ENCODE data around the gene DCTN2.

The DCTN2 gene

DNA sequence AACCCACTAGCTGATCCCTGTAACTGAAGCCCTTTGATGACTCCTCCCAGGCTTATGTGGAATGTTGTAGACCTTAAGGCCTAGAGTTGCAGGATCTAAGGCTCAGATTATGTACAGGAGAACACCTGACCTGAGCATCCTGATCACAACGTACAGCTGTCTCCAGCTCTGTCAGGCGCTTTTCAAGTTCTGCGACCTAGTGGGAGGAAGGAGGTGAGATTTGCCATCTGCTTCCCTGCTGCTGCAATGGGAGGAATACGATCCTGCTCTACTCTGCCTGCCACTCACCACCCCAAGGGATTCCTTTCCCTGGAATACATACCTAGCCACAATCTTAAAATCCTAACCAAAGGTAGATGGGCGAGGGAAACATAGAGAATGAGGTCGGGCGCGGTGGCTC, 13.9 kb downstream of the DCTN2 start:
- H3K36me3 ChIP-seq (ENCODE audit: control insufficient read depth in 1 of 2, insufficient read depth in 2 of 2, low read length in 2 of 2), result peaks cover 69 to 76% of the 10 kb centered on the region in 2 donors
- no peak overlapping the region for H3K27ac ChIP-seq (ENCODE audit: low read length)
- no peaks in the 10 kb centered on the region for H3K4me1 ChIP-seq (ENCODE audit: control insufficient read depth in 1 of 2, insufficient read depth in 2 of 2, low read length in 2 of 2)

DNA sequence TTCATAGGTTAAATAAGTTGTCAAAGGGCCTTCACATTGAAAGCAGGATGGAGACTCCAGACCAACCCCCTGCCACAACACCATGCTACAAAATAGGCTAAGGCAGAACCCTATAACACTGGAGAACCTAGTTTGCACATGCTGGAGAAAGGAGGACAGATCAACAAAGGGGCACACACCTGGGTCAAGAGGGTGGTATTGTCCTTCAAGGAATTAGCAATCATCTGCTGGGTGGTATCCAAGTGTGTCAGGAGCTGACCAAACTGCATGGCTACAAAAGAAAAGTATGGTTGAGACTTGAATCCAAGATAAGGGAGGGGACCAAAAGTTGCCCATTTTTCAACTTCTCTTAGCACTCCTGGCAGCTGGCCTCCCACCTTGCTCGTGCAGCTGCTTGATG, 15.2 kb downstream of the DCTN2 start:
- no peak overlapping the region for H3K4me3 ChIP-seq (ENCODE audit: low read depth in 1 of 2, low read length in 2 of 2)
- H3K27ac ChIP-seq (ENCODE audit: low read length), result no peak overlapping the region
- H3K4me1 ChIP-seq (ENCODE audit: control insufficient read depth in 1 of 2, insufficient read depth in 2 of 2, low read length in 2 of 2), result no peaks in the 10 kb centered on the region
- no peaks in the 10 kb centered on the region for H3K9me3 ChIP-seq (ENCODE audit: control insufficient read depth in 1 of 2, low read length in 2 of 2)
- peaks cover 75 to 85% of the 10 kb centered on the region in 2 donors for H3K36me3 ChIP-seq (ENCODE audit: control insufficient read depth in 1 of 2, insufficient read depth in 2 of 2, low read length in 2 of 2)
- no peaks in the 10 kb centered on the region for H3K27me3 ChIP-seq (ENCODE audit: low read depth, low read length)

More for the DNA sequence above, 13.9 kb downstream of the DCTN2 start:
- no peaks in the 10 kb centered on the region for H3K9me3 ChIP-seq (ENCODE audit: control insufficient read depth in 1 of 2, low read length in 2 of 2)
- no peaks in the 10 kb centered on the region for H3K27me3 ChIP-seq (ENCODE audit: low read depth, low read length)
- H3K4me3 ChIP-seq (ENCODE audit: low read depth in 1 of 2, low read length in 2 of 2), result no peak overlapping the region

DNA sequence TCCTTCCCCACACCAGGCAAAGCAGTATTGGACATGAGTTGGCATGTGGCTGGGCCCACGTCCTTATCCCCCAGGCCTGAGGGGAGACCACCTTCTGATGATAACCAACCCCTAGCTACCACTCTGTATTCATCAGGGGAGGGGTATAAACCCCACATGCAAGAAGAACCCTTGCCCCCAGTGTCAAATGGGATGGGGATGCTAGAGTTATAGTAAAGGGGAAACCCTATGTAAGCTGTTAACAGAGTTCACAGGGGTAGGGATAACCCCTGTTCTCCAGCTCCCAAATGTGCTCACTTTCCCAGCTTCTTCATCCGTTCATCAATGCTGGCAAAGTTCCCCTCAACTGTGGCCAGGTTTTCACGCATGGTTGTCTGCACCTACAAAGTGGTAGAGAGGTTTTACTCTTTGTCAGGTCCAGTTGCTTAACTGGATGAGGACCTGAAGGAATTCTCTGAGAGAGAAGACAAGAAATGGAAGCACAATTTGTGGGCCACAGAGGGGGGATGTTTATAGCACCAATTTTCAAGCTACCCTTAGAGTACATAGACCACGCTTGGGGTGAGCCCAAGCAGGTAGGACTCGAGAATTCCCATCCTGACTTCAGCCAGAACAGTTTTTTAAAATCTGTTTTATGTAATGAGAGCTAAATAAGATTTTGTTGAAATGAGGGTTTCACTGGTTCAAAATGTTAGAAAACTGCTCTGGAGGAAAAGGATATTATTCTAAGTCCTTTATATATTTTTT, 16.4 kb downstream of the DCTN2 start:
- Histone ChIP-seq H3K27ac (ENCODE audit: low read length) (no peak overlapping the region), H3K36me3 (ENCODE audit: control insufficient read depth in 1 of 2, insufficient read depth in 2 of 2, low read length in 2 of 2) (peaks cover 78 to 96% of the 10 kb centered on the region in 2 donors), H3K4me1 (ENCODE audit: control insufficient read depth in 1 of 2, insufficient read depth in 2 of 2, low read length in 2 of 2) (peaks cover 0 to 6% of the 10 kb centered on the region in 2 donors), H3K27me3 (ENCODE audit: low read depth, low read length) (no peaks in the 10 kb centered on the region), H3K4me3 (ENCODE audit: low read depth in 1 of 2, low read length in 2 of 2) (no peak overlapping the region), H3K9me3 (ENCODE audit: control insufficient read depth in 1 of 2, low read length in 2 of 2) (no peaks in the 10 kb centered on the region)

DNA sequence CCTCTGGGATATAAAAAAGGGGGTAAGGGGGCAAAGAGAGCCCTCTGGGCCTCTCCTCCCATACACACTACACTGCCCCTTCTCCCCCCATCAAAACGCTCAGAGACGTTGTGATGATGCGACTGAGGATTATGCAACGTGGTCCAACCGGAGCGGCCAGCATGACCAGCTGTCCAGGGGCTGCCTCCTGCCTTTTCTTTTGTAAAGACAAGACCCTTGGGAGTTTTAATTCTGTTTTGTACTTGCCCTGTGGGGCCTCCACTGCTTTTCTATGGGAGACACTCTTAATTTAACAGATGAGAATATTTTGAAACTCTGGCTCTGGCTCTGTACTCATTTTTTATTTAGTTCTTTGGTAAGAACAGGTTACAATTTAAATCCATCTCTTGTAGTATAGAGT, 17.2 kb downstream of the DCTN2 start:
- no peak overlapping the region for H3K27ac ChIP-seq (ENCODE audit: low read length)
- H3K27me3 ChIP-seq (ENCODE audit: low read depth, low read length), result no peaks in the 10 kb centered on the region
- H3K4me1 ChIP-seq (ENCODE audit: control insufficient read depth in 1 of 2, insufficient read depth in 2 of 2, low read length in 2 of 2), result peaks cover 0 to 14% of the 10 kb centered on the region in 2 donors
- H3K9me3 ChIP-seq (ENCODE audit: control insufficient read depth in 1 of 2, low read length in 2 of 2), result no peaks in the 10 kb centered on the region
- H3K36me3 ChIP-seq (ENCODE audit: control insufficient read depth in 1 of 2, insufficient read depth in 2 of 2, low read length in 2 of 2), result peaks cover 73 to 96% of the 10 kb centered on the region in 2 donors
- no peak overlapping the region for H3K4me3 ChIP-seq (ENCODE audit: low read depth in 1 of 2, low read length in 2 of 2)

DNA sequence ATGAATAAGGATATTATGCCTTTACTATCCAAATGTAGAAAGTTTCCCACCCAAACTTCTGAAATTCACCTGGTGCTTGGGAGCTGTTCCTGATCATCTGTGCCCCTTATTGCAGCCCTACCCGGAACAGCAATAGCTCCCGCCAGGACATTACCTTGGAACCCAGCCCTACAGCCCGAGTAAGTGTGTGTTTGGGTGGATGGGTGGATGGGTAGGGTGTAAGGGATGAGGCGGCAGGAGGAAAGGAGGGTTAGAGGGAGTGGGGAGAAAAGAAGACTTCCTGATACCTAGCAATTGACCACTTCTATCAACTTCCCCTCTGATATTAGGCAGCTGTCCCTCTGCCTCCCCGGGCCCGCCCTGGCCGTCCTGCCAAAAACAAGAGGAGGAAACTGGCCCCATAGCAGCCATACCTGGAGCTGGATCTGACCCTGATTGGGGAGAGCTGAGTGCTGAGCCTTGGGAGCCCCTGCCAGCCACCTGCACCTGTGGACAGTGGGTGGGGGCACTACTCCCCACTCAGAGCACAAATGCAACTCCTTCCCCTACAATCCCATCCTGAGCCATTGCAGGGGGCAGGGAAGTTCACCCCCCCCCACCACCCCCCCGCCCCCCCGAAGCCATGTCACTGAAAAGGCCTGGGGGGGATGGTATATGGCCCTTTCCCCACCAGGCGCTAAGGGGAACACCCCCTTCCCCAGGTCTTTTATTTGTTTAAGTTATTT, 18.0 kb downstream of the DCTN2 start:
- Histone ChIP-seq H3K4me1 (ENCODE audit: control insufficient read depth in 1 of 2, insufficient read depth in 2 of 2, low read length in 2 of 2) (peaks cover 2 to 22% of the 10 kb centered on the region in 2 donors), H3K36me3 (ENCODE audit: control insufficient read depth in 1 of 2, insufficient read depth in 2 of 2, low read length in 2 of 2) (peaks cover 75 to 96% of the 10 kb centered on the region in 2 donors), H3K4me3 (ENCODE audit: low read depth in 1 of 2, low read length in 2 of 2) (no peak overlapping the region), H3K9me3 (ENCODE audit: control insufficient read depth in 1 of 2, low read length in 2 of 2) (no peaks in the 10 kb centered on the region), H3K27ac (ENCODE audit: low read length) (no peak overlapping the region), H3K27me3 (ENCODE audit: low read depth, low read length) (no peaks in the 10 kb centered on the region)

DNA sequence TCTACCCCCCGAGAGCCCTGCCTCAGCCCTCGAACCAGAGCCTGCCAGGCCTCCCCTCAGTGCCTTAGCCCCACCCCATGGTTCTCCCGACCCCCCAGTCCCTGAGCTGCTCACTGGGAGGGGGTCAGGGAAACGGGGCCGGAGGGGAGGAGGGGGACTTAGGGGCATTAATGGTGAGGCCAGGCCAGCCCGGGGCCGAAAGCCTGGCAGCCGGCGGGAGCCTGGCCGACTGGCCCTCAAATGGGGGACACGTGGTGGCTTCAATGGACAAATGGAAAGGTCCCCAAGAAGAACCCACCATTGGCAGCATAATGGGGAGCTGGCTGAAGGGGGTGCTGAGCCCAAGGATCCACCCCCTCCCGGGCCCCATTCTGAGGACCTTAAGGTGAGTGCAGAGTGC, 18.8 kb downstream of the DCTN2 start:
- Histone ChIP-seq H3K9me3 (ENCODE audit: control insufficient read depth in 1 of 2, low read length in 2 of 2) (no peaks in the 10 kb centered on the region), H3K4me3 (ENCODE audit: low read depth in 1 of 2, low read length in 2 of 2) (no peak overlapping the region), H3K36me3 (ENCODE audit: control insufficient read depth in 1 of 2, insufficient read depth in 2 of 2, low read length in 2 of 2) (peaks cover 69 to 92% of the 10 kb centered on the region in 2 donors), H3K27me3 (ENCODE audit: low read depth, low read length) (no peaks in the 10 kb centered on the region), H3K27ac (ENCODE audit: low read length) (no peak overlapping the region), H3K4me1 (ENCODE audit: control insufficient read depth in 1 of 2, insufficient read depth in 2 of 2, low read length in 2 of 2) (peaks cover 10 to 30% of the 10 kb centered on the region in 2 donors)

DNA sequence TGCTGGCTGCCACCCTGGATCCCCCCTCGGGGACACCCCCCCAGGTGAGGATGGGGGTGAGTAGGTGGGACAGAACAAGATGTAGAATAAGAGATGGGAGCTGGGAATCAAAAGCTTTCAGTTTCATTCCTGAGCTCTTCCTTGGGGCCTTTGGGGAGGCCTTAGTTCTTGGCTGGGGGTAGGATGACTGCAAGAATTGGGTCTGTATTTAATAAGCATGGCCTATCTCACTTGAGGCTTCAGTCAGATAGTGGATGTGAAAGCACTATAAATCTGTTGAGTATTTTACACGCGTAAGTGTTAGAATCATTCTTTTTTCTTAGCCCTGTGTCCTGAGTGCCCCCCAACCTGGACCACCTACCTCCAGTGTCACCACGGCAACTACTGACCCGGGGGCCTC, 19.8 kb downstream of the DCTN2 start:
- Histone ChIP-seq H3K4me1 (ENCODE audit: control insufficient read depth in 1 of 2, insufficient read depth in 2 of 2, low read length in 2 of 2) (peaks cover 11 to 31% of the 10 kb centered on the region in 2 donors), H3K27ac (ENCODE audit: low read length) (no peak overlapping the region), H3K4me3 (ENCODE audit: low read depth in 1 of 2, low read length in 2 of 2) (no peak overlapping the region), H3K36me3 (ENCODE audit: control insufficient read depth in 1 of 2, insufficient read depth in 2 of 2, low read length in 2 of 2) (peaks cover 59 to 82% of the 10 kb centered on the region in 2 donors), H3K9me3 (ENCODE audit: control insufficient read depth in 1 of 2, low read length in 2 of 2) (no peaks in the 10 kb centered on the region), H3K27me3 (ENCODE audit: low read depth, low read length) (no peaks in the 10 kb centered on the region)

DNA sequence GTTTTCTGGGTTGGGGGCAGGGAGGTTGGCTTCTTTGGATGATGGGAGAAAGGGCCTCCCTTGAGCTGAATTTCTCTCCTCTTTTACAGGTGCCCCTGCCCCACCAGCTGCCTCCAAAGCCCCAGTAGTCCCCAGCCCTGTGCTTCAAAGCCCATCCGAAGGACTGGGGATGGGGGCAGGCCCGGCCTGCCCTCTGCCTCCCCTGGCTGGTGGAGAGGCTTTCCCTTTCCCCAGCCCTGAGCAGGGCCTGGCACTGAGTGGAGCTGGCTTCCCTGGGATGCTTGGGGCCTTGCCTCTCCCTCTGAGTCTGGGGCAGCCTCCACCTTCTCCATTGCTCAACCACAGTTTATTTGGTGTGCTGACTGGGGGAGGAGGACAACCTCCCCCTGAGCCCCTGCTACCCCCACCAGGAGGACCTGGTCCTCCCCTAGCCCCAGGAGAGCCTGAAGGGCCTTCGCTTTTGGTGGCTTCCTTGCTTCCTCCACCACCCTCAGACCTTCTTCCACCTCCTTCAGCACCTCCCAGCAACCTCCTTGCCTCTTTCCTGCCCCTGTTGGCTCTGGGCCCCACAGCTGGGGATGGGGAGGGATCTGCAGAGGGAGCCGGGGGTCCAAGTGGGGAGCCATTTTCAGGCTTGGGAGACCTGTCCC, 20.4 kb downstream of the DCTN2 start:
- H3K27ac ChIP-seq (ENCODE audit: low read length), result no peak overlapping the region

DNA sequence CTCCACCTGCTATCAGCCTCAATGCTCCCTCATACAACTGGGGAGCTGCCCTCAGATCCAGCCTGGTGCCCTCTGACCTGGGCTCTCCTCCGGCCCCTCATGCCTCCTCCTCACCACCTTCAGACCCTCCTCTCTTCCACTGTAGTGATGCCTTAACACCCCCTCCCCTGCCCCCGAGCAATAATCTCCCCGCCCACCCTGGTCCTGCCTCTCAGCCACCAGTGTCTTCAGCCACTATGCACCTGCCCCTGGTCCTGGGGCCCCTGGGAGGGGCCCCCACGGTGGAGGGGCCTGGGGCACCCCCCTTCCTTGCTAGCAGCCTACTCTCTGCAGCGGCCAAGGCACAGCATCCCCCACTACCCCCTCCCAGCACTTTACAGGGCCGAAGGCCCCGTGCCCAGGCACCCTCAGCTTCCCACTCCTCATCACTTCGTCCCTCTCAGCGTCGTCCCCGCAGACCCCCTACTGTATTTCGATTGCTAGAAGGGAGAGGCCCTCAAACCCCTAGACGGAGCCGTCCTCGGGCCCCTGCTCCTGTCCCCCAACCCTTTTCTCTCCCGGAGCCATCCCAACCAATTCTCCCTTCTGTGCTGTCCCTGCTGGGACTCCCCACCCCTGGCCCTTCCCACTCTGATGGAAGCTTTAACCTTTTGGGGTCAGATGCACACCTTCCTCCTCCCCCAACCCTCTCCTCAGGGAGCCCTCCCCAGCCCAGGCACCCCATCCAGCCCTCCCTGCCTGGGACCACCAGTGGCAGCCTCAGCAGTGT, 21.2 kb downstream of the DCTN2 start:
- H3K36me3 ChIP-seq (ENCODE audit: control insufficient read depth in 1 of 2, insufficient read depth in 2 of 2, low read length in 2 of 2), result peaks cover 50 to 68% of the 10 kb centered on the region in 2 donors
- no peaks in the 10 kb centered on the region for H3K9me3 ChIP-seq (ENCODE audit: control insufficient read depth in 1 of 2, low read length in 2 of 2)
- no peaks in the 10 kb centered on the region for H3K27me3 ChIP-seq (ENCODE audit: low read depth, low read length)
- no peak overlapping the region for H3K4me3 ChIP-seq (ENCODE audit: low read depth in 1 of 2, low read length in 2 of 2)
- no peak overlapping the region for H3K27ac ChIP-seq (ENCODE audit: low read length)
- H3K4me1 ChIP-seq (ENCODE audit: control insufficient read depth in 1 of 2, insufficient read depth in 2 of 2, low read length in 2 of 2), result peaks cover 19 to 31% of the 10 kb centered on the region in 2 donors

More for the DNA sequence above, 20.4 kb downstream of the DCTN2 start:
- no peaks in the 10 kb centered on the region for H3K27me3 ChIP-seq (ENCODE audit: low read depth, low read length)
- H3K4me3 ChIP-seq (ENCODE audit: low read depth in 1 of 2, low read length in 2 of 2), result no peak overlapping the region
- no peaks in the 10 kb centered on the region for H3K9me3 ChIP-seq (ENCODE audit: control insufficient read depth in 1 of 2, low read length in 2 of 2)
- H3K4me1 ChIP-seq (ENCODE audit: control insufficient read depth in 1 of 2, insufficient read depth in 2 of 2, low read length in 2 of 2), result peaks cover 16 to 31% of the 10 kb centered on the region in 2 donors
- H3K36me3 ChIP-seq (ENCODE audit: control insufficient read depth in 1 of 2, insufficient read depth in 2 of 2, low read length in 2 of 2), result peaks cover 54 to 76% of the 10 kb centered on the region in 2 donors

DNA sequence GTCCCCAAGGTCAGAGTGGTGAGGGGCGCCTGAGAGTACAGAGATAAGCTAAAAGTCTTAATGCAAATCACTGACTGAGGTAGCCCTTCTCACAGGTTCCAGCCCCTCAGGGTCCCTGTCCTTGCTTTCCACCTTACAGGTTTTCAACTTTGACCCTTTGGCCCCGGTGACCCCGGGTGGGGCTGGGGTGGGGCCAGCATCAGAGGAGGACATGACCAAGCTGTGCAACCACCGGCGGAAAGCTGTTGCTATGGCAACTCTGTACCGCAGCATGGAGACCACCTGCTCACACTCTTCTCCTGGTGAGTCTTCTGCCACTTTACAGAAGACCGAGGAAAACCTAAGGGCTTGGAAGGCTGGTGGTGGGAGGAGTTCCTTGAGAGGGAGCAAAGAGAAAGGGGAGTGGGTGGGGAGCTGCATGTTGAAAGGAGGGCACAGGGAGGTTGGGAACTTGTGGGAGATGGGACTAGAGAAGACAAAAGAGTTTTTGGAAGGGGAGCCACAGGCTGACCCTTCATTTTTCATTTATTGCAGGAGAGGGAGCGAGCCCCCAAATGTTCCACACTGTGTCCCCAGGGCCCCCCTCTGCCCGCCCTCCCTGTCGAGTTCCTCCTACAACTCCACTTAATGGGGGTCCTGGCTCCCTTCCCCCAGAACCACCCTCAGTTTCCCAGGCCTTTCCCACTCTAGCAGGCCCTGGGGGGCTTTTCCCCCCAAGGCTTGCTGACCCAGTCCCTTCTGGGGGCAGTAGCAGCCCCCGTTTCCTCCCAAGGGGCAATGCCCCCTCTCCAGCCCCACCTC, 22.0 kb downstream of the DCTN2 start:
- H3K36me3 ChIP-seq (ENCODE audit: control insufficient read depth in 1 of 2, insufficient read depth in 2 of 2, low read length in 2 of 2), result peaks cover 42 to 63% of the 10 kb centered on the region in 2 donors

More for the DNA sequence above, 22.0 kb downstream of the DCTN2 start:
- peaks cover 19 to 31% of the 10 kb centered on the region in 2 donors for H3K4me1 ChIP-seq (ENCODE audit: control insufficient read depth in 1 of 2, insufficient read depth in 2 of 2, low read length in 2 of 2)
- H3K9me3 ChIP-seq (ENCODE audit: control insufficient read depth in 1 of 2, low read length in 2 of 2), result no peaks in the 10 kb centered on the region
- no peak overlapping the region for H3K4me3 ChIP-seq (ENCODE audit: low read depth in 1 of 2, low read length in 2 of 2)
- H3K27ac ChIP-seq (ENCODE audit: low read length), result no peak overlapping the region
- H3K27me3 ChIP-seq (ENCODE audit: low read depth, low read length), result no peaks in the 10 kb centered on the region

Measured in muscle layer of duodenum (tissue), 2 donors.